ENCODE data around the gene MTFMT. TPM values are rescaled to one million over a fixed set of nuclear protein-coding genes. Genes with fewer than 3 reads are reported as not detected.

MTFMT gene
- total and polyA plus RNA-seq, 12 donors: 5.2 to 42.8 (median 16.5) TPM

- 74 to 86% (median 81%) methylated on average over 2 of the region's 2 CpGs for WGBS, 4 donors
- intact Hi-C loops (cut with DNase I): no loop called here
- Histone ChIP-seq H3K9me3 (replicated peaks in 1 of 3) (no peaks in the 10 kb centered on the region), H3K27me3 (no peaks in the 10 kb centered on the region), H3K36me3 (replicated peaks in 1 of 2) (no peaks in the 10 kb centered on the region), H3K4me1 (replicated peaks in 1 of 2) (peaks cover 3 to 16% of the 10 kb centered on the region in 2 donors), H3K27ac (no peak overlapping the region), H3K4me3 (no peak overlapping the region)
- DNase-seq: no peak
- no peak for TF ChIP-seq CTCF (IDR thresholded peaks at IDR 0.05)
- TF ChIP-seq POLR2A (IDR thresholded peaks at IDR 0.05): no peak
Observed at GRCh38 chr15:64991536-64992135, 37.8 kb downstream of the MTFMT start.

- no peak for DNase-seq
- peaks cover 8 to 22% of the 10 kb centered on the region in 2 donors for H3K4me1 ChIP-seq (replicated peaks in 1 of 2)
- intact Hi-C loops (cut with DNase I): no loop called here
- no peaks in the 10 kb centered on the region for H3K9me3 ChIP-seq (replicated peaks in 1 of 3)
- TF ChIP-seq CTCF (IDR thresholded peaks at IDR 0.05): no peak
- TF ChIP-seq POLR2A (IDR thresholded peaks at IDR 0.05): no peak
- H3K27me3 ChIP-seq: no peaks in the 10 kb centered on the region
- no peaks in the 10 kb centered on the region for H3K36me3 ChIP-seq (replicated peaks in 1 of 2)
- peak overlapping the region; percentile 56 to 96 (median 80) for H3K4me3 ChIP-seq
- WGBS, 4 donors: 2 to 5% (median 4%) methylated on average over 9 of the region's 9 CpGs
- peak overlapping the region; percentile 23 to 98 (median 93) for H3K27ac ChIP-seq
Observed at GRCh38 chr15:64990168-64990470, 39.3 kb downstream of the MTFMT start.

- no peaks in the 10 kb centered on the region for H3K36me3 ChIP-seq (replicated peaks in 1 of 2)
- intact Hi-C loops (cut with DNase I): no loop called here
- H3K27ac ChIP-seq: peak within 1 kb of the TSS; percentile 38 to 98 (median 93)
- 0 to 1% (median 0%) methylated on average over 14 to 75 of the region's 75 CpGs for WGBS, 4 donors
- peak within 1 kb of the TSS; percentile 56 to 96 (median 80) for H3K4me3 ChIP-seq
- TF ChIP-seq CTCF (IDR thresholded peaks at IDR 0.05) (peak in 1 of 6 experiments; percentile 2), POLR2A (IDR thresholded peaks at IDR 0.05) (peak; percentile 76 to 95)
- no peaks in the 10 kb centered on the region for H3K27me3 ChIP-seq
- no peaks in the 10 kb centered on the region for H3K9me3 ChIP-seq (replicated peaks in 1 of 3)
- peaks cover 13 to 27% of the 10 kb centered on the region in 2 donors for H3K4me1 ChIP-seq (replicated peaks in 1 of 2)
- peak; percentile 94 to 97 (median 96) for DNase-seq
Observed at GRCh38 chr15:64989416-64990167, 39.8 kb downstream of the MTFMT start, which contains the start of gene SPG21. SPG21 (minus strand) TSS chr15:64989914; CDS start chr15:64983569, 6,345 bp downstream.

- H3K27me3 ChIP-seq: no peaks in the 10 kb centered on the region
- TF ChIP-seq POLR2A (IDR thresholded peaks at IDR 0.05) (no peak), CTCF (IDR thresholded peaks at IDR 0.05) (no peak)
- intact Hi-C loops (cut with DNase I): no loop called here
- H3K9me3 ChIP-seq (replicated peaks in 1 of 3): no peaks in the 10 kb centered on the region
- H3K27ac ChIP-seq: peak overlapping the region in 1 of 5 donors; percentile 7
- 56 to 64% (median 62%) methylated on average over 3 of the region's 3 CpGs for WGBS, 4 donors
- peaks cover 0 to 8% of the 10 kb centered on the region in 2 donors for H3K36me3 ChIP-seq (replicated peaks in 1 of 2)
- H3K4me1 ChIP-seq (replicated peaks in 1 of 2): peaks cover 13 to 37% of the 10 kb centered on the region in 2 donors
- no peak overlapping the region for H3K4me3 ChIP-seq
- no peak for DNase-seq
Observed at GRCh38 chr15:64987136-64987535, 42.3 kb downstream of the MTFMT start.

All from adrenal gland (tissue), 12 donors.